GM19467 (cell line): ENCODE data around the gene TSPY4.
"Not testable (repeated sequence)": the region's sequence is repeated elsewhere in the genome, so short reads cannot be mapped to it uniquely, and the experiment has no call there.

Experiments
- ATAC-seq: cut with Tn5 transposase; IDR thresholded peaks from one replicate; pipeline ENCODE4 v1.9.1; 2021; ENCODE audit warnings: mild to moderate bottlenecking, moderate library complexity; ENCODE audit not compliant: unreplicated experiment

Gene TSPY4

GRCh38 chrY:9337164-9337563 is at the start of gene TSPY4:
TSS of gene TSPY4 (plus strand) at chrY:9337464. CDS start at chrY:9337510, 46 bp downstream.
- not testable (repeated sequence) for ATAC-seq

GRCh38 chrY:9320996-9321395 is 16.3 kb upstream of the TSPY4 start:
- no peak for ATAC-seq

GRCh38 chrY:9357497-9357896 is 20.2 kb downstream of the TSPY4 start, which contains the start of gene TSPY8:
TSS of gene TSPY8 (plus strand) at chrY:9357797. CDS start at chrY:9357843, 46 bp downstream.
- ATAC-seq = not testable (repeated sequence)
